H9 (cell line): ENCODE measurements around the gene SCARB2. TPM values are rescaled to one million over a fixed set of nuclear protein-coding genes. Genes with fewer than 3 reads are reported as not detected.

Source experiments
- DNase-seq: peaks from one replicate; pipeline ENCODE4 v3.0.0-alpha.2; 2017
- H2AFZ ChIP-seq: one replicate; pipeline ENCODE4 v1.6.1; 2013; ENCODE audit warnings: mild to moderate bottlenecking, low read length, control low read depth, moderate library complexity
- H2AK5ac ChIP-seq: 2 replicates; pipeline ENCODE4 v1.6.1; 2013; ENCODE audit warnings: low read length, control low read depth, mixed read lengths; ENCODE audit not compliant: insufficient read length
- H2BK120ac ChIP-seq: one replicate; pipeline ENCODE4 v1.6.1; 2013; ENCODE audit warnings: low read depth, mild to moderate bottlenecking, low read length, control low read depth, inconsistent platforms; ENCODE audit not compliant: poor library complexity, severe bottlenecking
- H2BK12ac ChIP-seq: 2 replicates; pipeline ENCODE4 v1.6.1; 2013; ENCODE audit warnings: low read length, control low read depth, mixed read lengths, low read depth; ENCODE audit not compliant: insufficient read length
- H2BK15ac ChIP-seq: 2 replicates; pipeline ENCODE4 v1.6.1; 2013; ENCODE audit warnings: low read depth, low read length, control low read depth
- H2BK20ac ChIP-seq: one replicate; pipeline ENCODE4 v1.6.1; 2013; ENCODE audit warnings: low read depth, mild to moderate bottlenecking, low read length, control low read depth, inconsistent platforms; ENCODE audit not compliant: poor library complexity, severe bottlenecking
- H2BK5ac ChIP-seq: 2 replicates; pipeline ENCODE4 v1.6.1; 2013; ENCODE audit warnings: low read length, control low read depth, mixed read lengths; ENCODE audit not compliant: insufficient read length
- H3K14ac ChIP-seq: 2 replicates; pipeline ENCODE4 v1.6.1; 2013; ENCODE audit warnings: low read length, control low read depth; ENCODE audit not compliant: insufficient read depth
- H3K18ac ChIP-seq: 2 replicates; pipeline ENCODE4 v1.6.1; 2013; ENCODE audit warnings: low read depth, mild to moderate bottlenecking, mixed read lengths, low read length, control low read depth; ENCODE audit not compliant: insufficient read length
- H3K23ac ChIP-seq: 2 replicates; pipeline ENCODE4 v1.6.1; 2013; ENCODE audit warnings: low read length, control low read depth, mixed read lengths, low read depth; ENCODE audit not compliant: insufficient read length
- H3K23me2 ChIP-seq: 2 replicates; pipeline ENCODE4 v1.6.1; 2013; ENCODE audit warnings: low read depth, mild to moderate bottlenecking, mixed read lengths, low read length, control low read depth; ENCODE audit not compliant: insufficient read length, poor library complexity, severe bottlenecking
- H3K27ac ChIP-seq: 2 replicates; pipeline ENCODE4 v1.5.1; 2013; ENCODE audit warnings: low read length, control low read depth, mixed read lengths, low read depth; ENCODE audit not compliant: insufficient read length
- H3K27me3 ChIP-seq: 2 replicates; pipeline ENCODE4 v1.6.1; 2013; ENCODE audit warnings: low read length, control low read depth, inconsistent platforms; ENCODE audit not compliant: insufficient read depth
- H3K4ac ChIP-seq: 2 replicates; pipeline ENCODE4 v1.6.1; 2013; ENCODE audit warnings: low read depth, mild to moderate bottlenecking, control low read depth, inconsistent platforms, low read length, moderate library complexity
- H3K4me1 ChIP-seq: 2 replicates; pipeline ENCODE4 v1.6.1; 2013; ENCODE audit warnings: low read length, control low read depth, inconsistent platforms; ENCODE audit not compliant: insufficient read depth
- H3K4me2 ChIP-seq: 2 replicates; pipeline ENCODE4 v1.6.1; 2013; ENCODE audit warnings: low read length, control low read depth, mixed read lengths; ENCODE audit not compliant: insufficient read length, insufficient read depth
- H3K56ac ChIP-seq: 2 replicates; pipeline ENCODE4 v1.6.1; 2013; ENCODE audit warnings: low read depth, mild to moderate bottlenecking, mixed read lengths, low read length, control low read depth; ENCODE audit not compliant: insufficient read length
- H3K79me1 ChIP-seq: 2 replicates; pipeline ENCODE4 v1.6.1; 2013; ENCODE audit warnings: low read depth, mild to moderate bottlenecking, moderate library complexity, low read length, control low read depth, inconsistent platforms; ENCODE audit not compliant: insufficient read depth, poor library complexity, severe bottlenecking
- H3K79me2 ChIP-seq: 2 replicates; pipeline ENCODE4 v1.6.1; 2013; ENCODE audit warnings: low read length, control low read depth, inconsistent platforms; ENCODE audit not compliant: insufficient read depth
- H3K9ac ChIP-seq: 2 replicates; pipeline ENCODE4 v1.6.1; 2013; ENCODE audit warnings: low read length, control low read depth, mixed read lengths; ENCODE audit not compliant: insufficient read length; ENCODE audit errors: extremely low read depth
- H3K9me3 ChIP-seq: one replicate; pipeline ENCODE4 v1.6.1; 2013; ENCODE audit warnings: low read depth, low read length, inconsistent platforms; ENCODE audit not compliant: control insufficient read depth
- H3T11ph ChIP-seq: one replicate; pipeline ENCODE4 v1.6.1; 2013; ENCODE audit warnings: mild to moderate bottlenecking, low read length, control low read depth, inconsistent platforms
- H4K20me1 ChIP-seq: one replicate; pipeline ENCODE4 v1.6.1; 2013; ENCODE audit not compliant: control insufficient read depth, insufficient read length, insufficient read depth
- H4K5ac ChIP-seq: 2 replicates; pipeline ENCODE4 v1.6.1; 2013; ENCODE audit warnings: low read depth, mild to moderate bottlenecking, mixed read lengths, low read length, control low read depth; ENCODE audit not compliant: insufficient read length
- H4K8ac ChIP-seq: replicated peaks from 2 replicates; pipeline ENCODE4 v1.6.1; 2013; ENCODE audit warnings: low read length, control low read depth, mixed read lengths, low read depth; ENCODE audit not compliant: insufficient read length
- H4K91ac ChIP-seq: 2 replicates; pipeline ENCODE4 v1.6.1; 2013; ENCODE audit warnings: low read depth, mild to moderate bottlenecking, moderate library complexity, mixed read lengths, low read length, control low read depth; ENCODE audit not compliant: insufficient read length
- H3K27ac Mint-ChIP-seq, 3 experiments: 2 replicates in 2 of 3; 3 replicates in 1 of 3; pipeline ENCODE4 v1.8.0; 2020 to 2021; ENCODE audit warnings: mixed read lengths in 3 of 3, mild to moderate bottlenecking in 1 of 3, moderate library complexity in 1 of 3
- H3K27me3 Mint-ChIP-seq: 2 replicates; pipeline ENCODE4 v1.8.0; 2021; ENCODE audit warnings: low read depth, mild to moderate bottlenecking, moderate library complexity, mixed read lengths
- H3K36me3 Mint-ChIP-seq, 3 experiments: 2 replicates in 2 of 3; 3 replicates in 1 of 3; pipeline ENCODE4 v1.8.0; 2020 to 2021; ENCODE audit warnings: low read depth in 3 of 3, mixed read lengths in 3 of 3; ENCODE audit not compliant: insufficient read depth in 1 of 3
- H3K4me1 Mint-ChIP-seq, 2 experiments: 2 replicates each; pipeline ENCODE4 v1.8.0; 2020; ENCODE audit warnings: mixed read lengths in 2 of 2
- H3K4me3 Mint-ChIP-seq, 2 experiments: 2 replicates in 1 of 2; 3 replicates in 1 of 2; pipeline ENCODE4 v1.8.0; 2020 to 2021; ENCODE audit warnings: mild to moderate bottlenecking in 2 of 2, mixed read lengths in 2 of 2, moderate library complexity in 1 of 2
- H3K9me3 Mint-ChIP-seq, 2 experiments: 2 replicates in 1 of 2; 3 replicates in 1 of 2; pipeline ENCODE4 v1.8.0; 2020; ENCODE audit warnings: mild to moderate bottlenecking in 2 of 2, mixed read lengths in 2 of 2, moderate library complexity in 1 of 2
- CTCF ChIP-seq: fragments of 200-600 bp; sonication (generic); conservative IDR thresholded peaks from 3 replicates; pipeline ENCODE4 v1.8.0; 2021; ENCODE audit warnings: antibody characterized with exemption, mild to moderate bottlenecking
- total RNA-seq: library from RNA; stranded (reverse); gene quantifications from 2 replicates; pipeline ENCODE4 v1.2.1, GENCODE V29; 2021

SCARB2 gene
- total RNA-seq, 1 experiment from 2014 or later = 36.4 TPM

GRCh38 chr4:76188149-76188548 is 25.5 kb downstream of the SCARB2 start:
- H3K27me3 ChIP-seq = no peaks in the 10 kb centered on the region
- no peaks in the 10 kb centered on the region for H3K79me2 ChIP-seq
- no peak overlapping the region for H4K8ac ChIP-seq
- no peak overlapping the region for H3K4ac ChIP-seq
- no peak overlapping the region for H2BK5ac ChIP-seq
- H2AFZ ChIP-seq = no peak overlapping the region
- H3K23ac ChIP-seq = no peak overlapping the region
- H3K79me1 ChIP-seq = no peaks in the 10 kb centered on the region
- Mint-ChIP-seq H3K36me3 (peaks cover 21 to 27% (median 27%) of the 10 kb centered on the region in 3 experiments), H3K9me3 (peaks cover 8 to 15% of the 10 kb centered on the region in 2 experiments; a peak in 4 of 5 replicates), H3K27me3 (no peaks in the 10 kb centered on the region; the same call in 1 of the 2 replicates), H3K4me3 (no peak overlapping the region), H3K4me1 (no peaks in the 10 kb centered on the region), H3K27ac (no peak overlapping the region)
- H3K18ac ChIP-seq = no peak overlapping the region
- H2BK120ac ChIP-seq = no peak overlapping the region
- no peak overlapping the region for H2AK5ac ChIP-seq
- no peaks in the 10 kb centered on the region for H3K23me2 ChIP-seq
- H2BK12ac ChIP-seq = no peak overlapping the region
- no peak for TF ChIP-seq CTCF
- no peaks in the 10 kb centered on the region for H3K4me1 ChIP-seq
- H3K14ac ChIP-seq = no peak overlapping the region
- H2BK20ac ChIP-seq = no peak overlapping the region
- no peak overlapping the region for H4K91ac ChIP-seq
- no peak overlapping the region for H3K9ac ChIP-seq
- no peak overlapping the region for H3K56ac ChIP-seq
- no peak overlapping the region for H3K4me2 ChIP-seq
- no peak overlapping the region for H3K27ac ChIP-seq
- H4K20me1 ChIP-seq = no peaks in the 10 kb centered on the region
- DNase-seq = no peak
- no peak overlapping the region for H2BK15ac ChIP-seq
- no peak overlapping the region for H4K5ac ChIP-seq
- no peak overlapping the region for H3T11ph ChIP-seq
- H3K9me3 ChIP-seq = peaks cover 3% of the 10 kb centered on the region
